GM18951 (cell line): ENCODE data around the gene BMP10.

Source experiments
- POLR2A ChIP-seq: IDR thresholded peaks from 4 replicates; pipeline ENCODE4 v1.6.1; 2011; ENCODE audit warnings: mild to moderate bottlenecking; ENCODE audit not compliant: insufficient read length, insufficient read depth; ENCODE audit errors: extremely low read depth
- in situ Hi-C: fragments of 300-500 bp; cut with MboI; formaldehyde crosslinking; loops from one replicate; pipeline ENCODE4 v1.12.0; 2022; ENCODE audit warnings: low sequenced_read_pairs, mixed read lengths, inconsistent platforms; ENCODE audit not compliant: unreplicated experiment

Gene BMP10, protein sequence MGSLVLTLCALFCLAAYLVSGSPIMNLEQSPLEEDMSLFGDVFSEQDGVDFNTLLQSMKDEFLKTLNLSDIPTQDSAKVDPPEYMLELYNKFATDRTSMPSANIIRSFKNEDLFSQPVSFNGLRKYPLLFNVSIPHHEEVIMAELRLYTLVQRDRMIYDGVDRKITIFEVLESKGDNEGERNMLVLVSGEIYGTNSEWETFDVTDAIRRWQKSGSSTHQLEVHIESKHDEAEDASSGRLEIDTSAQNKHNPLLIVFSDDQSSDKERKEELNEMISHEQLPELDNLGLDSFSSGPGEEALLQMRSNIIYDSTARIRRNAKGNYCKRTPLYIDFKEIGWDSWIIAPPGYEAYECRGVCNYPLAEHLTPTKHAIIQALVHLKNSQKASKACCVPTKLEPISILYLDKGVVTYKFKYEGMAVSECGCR

DNA sequence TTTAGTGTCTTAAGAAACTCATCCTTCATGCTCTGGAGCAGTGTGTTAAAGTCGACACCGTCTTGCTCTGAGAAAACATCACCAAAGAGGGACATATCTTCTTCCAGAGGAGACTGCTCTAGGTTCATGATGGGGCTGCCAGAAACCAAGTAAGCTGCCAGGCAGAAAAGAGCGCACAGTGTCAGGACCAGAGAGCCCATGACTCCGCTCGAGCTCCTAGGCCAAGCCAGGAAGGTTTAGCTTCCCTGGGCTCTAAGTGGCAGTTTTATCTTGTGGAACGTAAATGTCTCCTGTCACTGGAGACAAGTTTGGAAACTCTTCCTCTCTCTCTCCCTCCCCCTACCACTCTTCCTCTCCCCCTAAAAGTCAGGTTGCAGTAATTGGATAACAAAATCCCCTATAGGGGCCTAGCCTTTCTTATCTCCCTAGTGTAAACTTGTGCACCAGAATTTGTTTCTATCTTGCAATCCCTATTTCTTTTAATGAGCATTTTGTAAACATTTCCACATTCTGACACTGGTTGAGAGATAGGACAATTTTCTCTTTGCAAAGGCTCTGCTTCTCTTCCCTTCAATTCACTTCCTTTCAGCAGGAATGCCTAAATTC, at the start of gene BMP10:
Gene BMP10 (minus strand): TSS at position 239 of the 606 bp plus-strand sequence. CDS start 39 bp downstream, at position 200.
- in situ Hi-C loops: no loop called here
- no peak for TF ChIP-seq POLR2A

DNA sequence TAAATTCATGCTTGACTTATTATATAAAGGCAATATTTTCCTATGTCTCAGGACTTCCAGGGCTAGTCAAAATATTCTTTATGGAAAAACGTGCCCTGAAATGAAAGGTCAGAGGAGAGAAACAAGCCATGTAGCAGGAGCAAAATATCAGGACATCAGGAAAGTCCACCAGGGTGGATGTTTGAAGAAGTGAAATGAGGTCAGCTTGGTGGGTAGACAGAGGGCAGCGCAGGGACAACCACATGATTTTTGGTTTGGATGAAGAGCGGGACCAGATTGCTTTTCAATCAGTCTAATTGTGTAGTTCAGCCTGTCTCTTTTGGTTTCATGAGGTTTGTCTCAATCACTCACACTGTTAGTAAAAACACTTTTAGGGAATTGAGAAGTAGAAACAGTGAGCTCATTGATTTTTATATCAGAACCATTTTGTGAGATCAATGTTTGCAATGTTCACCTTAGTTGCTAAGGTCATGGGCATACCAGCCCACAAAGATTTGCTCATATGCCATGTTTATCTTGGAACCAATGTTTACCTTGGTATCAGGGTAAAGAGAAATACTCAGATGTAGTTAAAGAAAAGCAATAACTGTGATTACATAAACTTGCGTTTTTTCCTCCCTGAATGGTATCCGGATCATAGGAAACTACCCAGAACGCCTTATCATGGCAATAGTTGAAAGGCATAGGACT, 49.4 kb upstream of the BMP10 start:
- in situ Hi-C loops: loop anchor here (10.0 to 25.0 kb wide), 2 partner anchors 183 to 426 kb away; partner anchors contain the start of gene ARHGAP25
- TF ChIP-seq POLR2A: no peak

DNA sequence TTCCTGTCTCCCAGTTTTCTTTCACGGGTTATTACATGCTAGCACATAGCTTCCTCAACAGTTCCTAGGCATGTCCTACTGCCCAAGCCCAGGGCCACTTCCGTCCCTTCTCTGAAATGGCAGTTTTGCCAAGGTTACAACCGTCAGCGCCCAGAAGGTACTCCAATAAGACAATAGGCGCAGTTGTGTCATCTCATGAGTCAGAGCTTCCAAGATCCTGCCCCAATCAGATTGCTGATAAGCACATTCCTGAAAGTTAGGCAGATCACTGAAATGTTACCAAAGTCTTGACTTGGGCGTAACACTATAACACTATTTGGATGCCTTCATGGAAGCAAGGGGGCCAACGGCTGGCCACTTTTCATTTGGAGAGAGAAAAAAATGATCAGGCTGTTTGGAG, 47.3 kb upstream of the BMP10 start:
- in situ Hi-C loops: loop anchor here (25.0 kb wide), 1 partner anchor 181 kb away; the partner anchor contains the start of gene ARHGAP25
- TF ChIP-seq POLR2A: no peak

DNA sequence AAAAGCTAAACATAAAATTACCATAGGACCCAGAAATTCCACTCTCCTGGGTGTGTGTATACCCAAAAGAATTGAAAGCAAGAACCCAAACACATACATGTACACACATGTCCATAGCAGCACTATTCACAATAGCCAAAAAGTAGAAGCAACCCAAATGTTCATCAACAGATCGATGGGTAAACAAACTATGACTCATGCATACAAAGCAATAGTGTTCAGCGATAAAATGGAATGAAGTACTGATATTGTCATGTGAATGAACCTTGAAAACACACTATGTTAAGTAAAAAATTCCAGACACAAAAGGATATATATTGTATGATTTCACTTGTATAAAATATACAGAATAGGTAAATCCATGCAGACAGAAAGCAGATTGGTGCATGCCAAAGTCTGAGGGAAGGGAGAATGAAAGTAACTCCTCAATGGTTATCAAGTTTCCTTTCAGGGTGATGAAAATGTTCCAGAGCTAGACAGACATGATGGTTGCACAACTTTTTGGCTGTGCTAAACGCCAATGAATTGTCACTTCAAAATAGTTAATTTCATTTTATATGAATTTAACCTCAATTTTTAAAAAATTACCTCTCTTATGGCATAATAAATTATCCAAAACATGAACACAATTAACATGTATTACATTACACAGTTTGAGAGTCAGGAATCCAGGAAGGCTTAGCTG, 46.0 kb upstream of the BMP10 start:
- no peak for TF ChIP-seq POLR2A
- in situ Hi-C loops: loop anchor here (25.0 kb wide), 1 partner anchor 180 kb away; the partner anchor contains the start of gene ARHGAP25

DNA sequence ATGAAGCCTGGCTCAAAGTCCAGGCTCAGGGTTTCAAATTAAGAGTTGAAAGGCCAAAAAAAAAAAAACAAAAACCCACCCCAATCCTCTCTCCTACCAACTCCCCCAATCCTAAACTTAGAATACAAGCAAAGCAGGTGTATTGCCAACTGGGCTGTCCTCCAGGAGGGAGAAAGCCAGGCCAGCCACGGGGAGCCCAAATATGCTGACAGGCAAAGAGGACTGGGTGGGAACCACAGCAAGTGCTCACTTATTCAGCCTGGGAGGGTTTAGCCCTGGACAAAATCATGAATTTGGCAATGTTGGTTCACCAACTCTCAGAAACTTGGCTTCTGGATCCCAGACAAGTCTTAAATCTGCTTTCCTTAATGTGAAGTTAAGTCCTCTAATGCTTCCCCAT, 45.0 kb upstream of the BMP10 start:
- no peak for TF ChIP-seq POLR2A
- in situ Hi-C loops: loop anchor here (25.0 kb wide), 1 partner anchor 179 kb away; the partner anchor contains the start of gene ARHGAP25

DNA sequence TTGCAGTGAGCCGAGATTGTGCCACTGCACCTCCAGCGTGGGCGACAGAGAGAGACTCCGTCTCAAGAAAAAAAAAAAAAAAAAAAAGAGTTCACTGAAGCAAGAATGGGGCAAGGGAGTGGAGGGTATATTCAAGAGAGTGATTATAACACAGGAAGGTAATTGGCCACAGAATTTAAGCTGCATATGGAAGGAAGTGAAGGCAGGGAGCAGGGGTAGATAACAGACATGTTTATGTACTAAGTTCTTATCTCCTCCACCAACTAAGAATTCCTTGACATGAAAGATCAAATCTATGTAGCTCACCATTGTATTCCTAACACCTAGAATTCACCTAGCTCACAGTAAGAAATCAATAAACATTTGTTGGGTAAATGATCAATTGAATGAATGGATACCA, 44.2 kb upstream of the BMP10 start:
- TF ChIP-seq POLR2A: no peak
- in situ Hi-C loops: loop anchor here (25.0 kb wide), 1 partner anchor 178 kb away; the partner anchor contains the start of gene ARHGAP25

DNA sequence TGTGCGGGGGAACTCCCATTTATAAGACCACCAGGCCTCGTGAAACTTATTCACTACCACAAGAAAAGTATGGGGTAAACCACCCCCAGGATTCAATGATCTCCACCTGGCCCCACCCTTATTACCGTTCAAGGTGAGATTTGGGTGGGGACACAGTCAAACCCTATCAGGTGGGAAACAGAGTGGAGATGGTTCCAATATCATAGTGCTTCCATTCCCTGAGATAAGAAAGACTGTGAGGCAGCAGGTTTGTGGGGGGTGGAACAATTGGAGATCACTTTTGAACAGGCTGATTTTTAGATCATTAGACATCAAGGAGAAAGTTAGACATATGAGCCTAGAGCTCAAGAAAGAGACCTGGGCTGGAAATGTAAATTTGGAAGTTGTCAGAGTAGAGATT, 42.2 kb upstream of the BMP10 start:
- no peak for TF ChIP-seq POLR2A
- in situ Hi-C loops: loop anchor here (25.0 kb wide), 1 partner anchor 176 kb away; the partner anchor contains the start of gene ARHGAP25

DNA sequence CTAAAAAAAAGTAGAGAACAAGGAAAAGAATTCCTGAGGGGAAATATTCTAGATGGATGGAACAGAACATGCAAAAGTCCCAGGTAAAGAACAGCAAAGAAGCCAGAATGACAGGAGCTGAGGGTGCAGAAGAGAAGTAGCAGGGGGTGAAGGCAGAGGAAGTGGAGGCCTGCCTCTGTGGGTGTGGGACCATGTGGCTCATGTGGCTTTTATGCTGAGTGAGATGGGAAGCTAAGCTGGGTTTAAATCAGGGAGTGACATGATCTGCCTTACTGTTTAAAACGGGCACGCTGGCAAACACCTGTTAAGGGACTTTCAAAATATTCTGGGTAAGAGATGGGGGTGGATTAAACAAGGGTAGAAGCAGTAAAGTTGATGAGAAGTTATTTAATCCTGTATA, 41.5 kb upstream of the BMP10 start:
- TF ChIP-seq POLR2A: no peak
- in situ Hi-C loops: loop anchor here (25.0 kb wide), 1 partner anchor 175 kb away; the partner anchor contains the start of gene ARHGAP25

DNA sequence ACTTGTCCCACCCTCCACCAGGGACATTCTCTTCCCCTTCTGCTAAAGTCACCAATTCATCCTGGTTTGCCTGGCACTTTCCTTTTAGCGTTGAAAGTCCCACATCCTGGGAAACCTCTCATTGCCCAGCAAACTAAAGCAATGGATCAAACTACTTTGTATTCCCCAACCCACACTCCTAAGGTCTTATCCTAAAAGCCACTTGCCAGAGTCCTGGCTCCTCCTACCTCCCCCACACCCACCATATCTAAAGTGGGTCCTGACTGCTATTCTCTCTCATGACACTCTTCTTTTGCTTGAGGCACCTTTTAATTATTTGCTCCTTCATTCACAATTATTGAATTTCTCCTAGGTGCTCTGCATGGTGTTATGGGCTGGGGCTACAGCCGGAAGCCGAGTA, 40.9 kb upstream of the BMP10 start:
- TF ChIP-seq POLR2A: no peak
- in situ Hi-C loops: loop anchor here (25.0 kb wide), 1 partner anchor 175 kb away; the partner anchor contains the start of gene ARHGAP25

DNA sequence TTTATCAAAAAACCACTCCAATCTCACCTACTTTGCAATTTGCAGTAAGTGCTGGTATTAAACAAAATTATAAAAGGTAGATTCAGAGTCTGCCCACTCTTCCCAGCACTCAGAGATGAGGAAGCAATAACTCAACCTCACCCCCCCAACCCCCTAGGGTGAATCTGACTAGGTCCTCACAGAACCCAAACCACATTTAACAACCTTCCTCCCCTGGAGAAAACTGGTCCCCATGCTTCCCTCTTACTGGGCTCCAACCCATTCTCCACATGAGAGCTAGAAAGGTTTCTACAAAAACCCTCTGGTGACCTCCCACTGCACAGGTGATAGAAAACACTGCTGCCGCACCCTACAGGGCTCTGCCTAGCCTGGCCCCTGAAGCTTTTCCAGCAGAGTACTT, 40.5 kb upstream of the BMP10 start:
- TF ChIP-seq POLR2A: no peak
- in situ Hi-C loops: loop anchor here (25.0 kb wide), 1 partner anchor 174 kb away; the partner anchor contains the start of gene ARHGAP25

DNA sequence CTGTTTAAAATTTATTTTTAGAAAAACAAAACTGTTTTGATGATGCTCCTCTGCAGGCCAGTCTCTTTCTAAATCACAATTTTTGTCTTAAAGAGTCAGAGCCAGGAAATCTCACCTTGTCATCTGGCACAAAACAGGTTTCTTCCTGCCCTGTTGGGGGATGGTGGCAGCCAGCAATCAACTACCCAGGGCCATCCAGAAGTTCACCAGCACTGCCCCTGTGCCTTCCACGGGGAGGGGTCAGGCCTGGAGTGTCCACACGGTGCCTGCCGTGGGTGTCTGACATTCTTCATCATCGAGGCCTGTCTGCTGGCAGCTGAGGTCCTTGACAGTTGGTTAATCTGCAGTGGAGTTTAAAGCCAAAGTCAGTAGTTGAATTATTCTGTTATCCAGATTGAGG, 40.0 kb upstream of the BMP10 start:
- no peak for TF ChIP-seq POLR2A
- in situ Hi-C loops: loop anchor here (25.0 kb wide), 1 partner anchor 174 kb away; the partner anchor contains the start of gene ARHGAP25

DNA sequence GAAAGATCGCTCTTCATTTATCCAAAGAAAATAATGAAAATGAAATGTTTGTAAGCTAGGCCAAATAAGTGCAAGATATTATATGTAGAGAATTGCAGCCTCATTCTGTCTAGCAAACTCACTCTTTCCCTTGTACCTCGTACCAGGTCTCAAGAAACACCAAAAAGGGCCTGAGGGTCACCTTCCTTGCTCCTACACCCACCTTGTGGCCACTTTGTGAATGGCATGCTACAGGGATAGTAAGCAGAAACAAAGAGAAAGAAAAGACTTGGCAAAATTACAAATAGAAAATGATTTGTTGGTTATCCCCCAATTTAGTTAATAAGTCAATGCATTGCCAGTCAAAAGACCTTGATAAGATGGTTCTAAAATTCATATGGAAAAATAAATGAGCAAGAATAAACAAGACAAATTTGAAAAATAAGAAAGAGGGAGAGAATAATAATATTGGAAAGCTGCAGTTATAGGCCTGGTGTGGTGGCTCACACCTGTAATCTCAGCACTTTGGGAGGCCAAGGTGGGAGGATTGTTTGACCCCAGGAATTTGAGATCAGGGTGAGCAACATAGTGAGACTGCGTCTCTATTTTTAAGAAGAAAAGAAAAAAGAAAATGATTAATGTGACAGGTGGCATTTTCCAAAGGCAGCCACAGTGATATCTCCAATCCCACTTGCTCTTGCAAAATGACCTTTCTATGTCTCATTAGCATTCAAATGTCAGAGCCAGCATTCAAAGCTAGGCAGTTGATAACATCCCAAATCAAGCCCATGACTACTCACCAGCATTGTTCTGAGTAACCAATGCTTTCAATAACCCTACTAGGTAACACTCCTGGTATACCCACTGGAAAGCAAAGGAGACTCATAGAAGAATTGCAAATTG, 38.8 kb upstream of the BMP10 start:
- TF ChIP-seq POLR2A: no peak
- in situ Hi-C loops: loop anchor here (25.0 kb wide), 1 partner anchor 173 kb away; the partner anchor contains the start of gene ARHGAP25
